Central memory CD4-positive, alpha-beta T cell (primary cell): Measurements from ENCODE around the gene GUCY1A2.

Experiments used
- DNase-seq: peaks from one replicate; pipeline ENCODE4 v3.0.0; 2022

The GUCY1A2 gene

GRCh38 chr11:106627694-106628093, 390.6 kb downstream of the GUCY1A2 start:
- DNase-seq, result no peak

GRCh38 chr11:106625566-106625965, 392.7 kb downstream of the GUCY1A2 start:
- no peak for DNase-seq

GRCh38 chr11:106624377-106624776, 393.9 kb downstream of the GUCY1A2 start:
- DNase-seq, result no peak
